ENCODE data around the gene PCYT2.

GRCh38 chr17:81923302-81924260, 12.4 kb upstream of the PCYT2 start:
- TF ChIP-seq CTCF (IDR thresholded peaks at IDR 0.05) (no peak), EP300 (IDR thresholded peaks at IDR 0.05; ENCODE audit: low read depth) (no peak), POLR2A (IDR thresholded peaks at IDR 0.05) (no peak)
